IMR-90 (cell line): ENCODE measurements around the gene SDHAF1. TPM values are rescaled to one million over a fixed set of nuclear protein-coding genes. Genes with fewer than 3 reads are reported as not detected.

Experiments
- ATAC-seq: fragments of 200-7000 bp; cut with Tn5 transposase; 2 replicates; pipeline ENCODE4 v1.9.1; 2020; ENCODE audit warnings: low read depth, mild to moderate bottlenecking, moderate library complexity
- BruUV-seq: library from RNA; stranded (reverse); fragments of 400-500 nt; replicated peaks from 2 replicates; lab custom pipeline; 2021; lab: Mats Ljungman, UMichigan
- CTCF ChIA-PET: fragments of 300-600 bp; formaldehyde crosslinking; extraction: SDS; loops from one replicate; lab custom pipeline; 2021; ENCODE audit warnings: antibody characterized with exemption; lab: Yijun Ruan, JAX
- POLR2A ChIA-PET: fragments of 300-600 bp; sonication (Branson Sonifier 250); formaldehyde crosslinking; loops from one replicate; lab custom pipeline; 2022; ENCODE audit warnings: antibody characterized with exemption; ENCODE audit not compliant: unreplicated experiment; lab: Charles Lee
- DNase-seq: peaks from one replicate; pipeline ENCODE4 v3.0.0; 2013
- H2AFZ ChIP-seq: replicated peaks from 2 replicates; pipeline ENCODE3; 2013; ENCODE audit warnings: low read length, mild to moderate bottlenecking; ENCODE audit not compliant: poor library complexity
- H2AK5ac ChIP-seq: 2 replicates; pipeline ENCODE4 v1.6.1; 2013; ENCODE audit warnings: low read depth, low read length, inconsistent platforms
- H2AK9ac ChIP-seq: replicated peaks from 2 replicates; pipeline ENCODE3; 2013; ENCODE audit warnings: mild to moderate bottlenecking, low read depth, low read length, moderate library complexity; ENCODE audit not compliant: poor library complexity
- H2BK120ac ChIP-seq: 2 replicates; pipeline ENCODE4 v1.6.1; 2013; ENCODE audit warnings: low read depth, low read length, inconsistent platforms
- H2BK15ac ChIP-seq: 3 replicates; pipeline ENCODE4 v1.6.1; 2013; ENCODE audit warnings: low read depth, low read length, inconsistent platforms
- H2BK20ac ChIP-seq: 2 replicates; pipeline ENCODE4 v1.6.1; 2013; ENCODE audit warnings: low read depth, mild to moderate bottlenecking, inconsistent platforms, low read length, moderate library complexity
- H2BK5ac ChIP-seq: 2 replicates; pipeline ENCODE4 v1.6.1; 2013; ENCODE audit warnings: mild to moderate bottlenecking, low read depth, low read length, inconsistent platforms; ENCODE audit not compliant: poor library complexity, severe bottlenecking
- H3K14ac ChIP-seq: replicated peaks from 2 replicates; pipeline ENCODE4 v1.6.1; 2013; ENCODE audit warnings: low read depth, low read length, inconsistent platforms
- H3K18ac ChIP-seq: 2 replicates; pipeline ENCODE4 v1.6.1; 2013; ENCODE audit warnings: low read depth, low read length, control low read depth
- H3K23ac ChIP-seq: 2 replicates; pipeline ENCODE4 v1.6.1; 2013; ENCODE audit warnings: low read depth, low read length, inconsistent platforms
- H3K27ac ChIP-seq: 2 replicates; pipeline ENCODE4 v1.5.1; 2013; ENCODE audit warnings: mild to moderate bottlenecking, control low read depth, low read length; ENCODE audit not compliant: insufficient read depth
- H3K27me3 ChIP-seq: 2 replicates; pipeline ENCODE4 v1.6.1; 2013; ENCODE audit warnings: low read length; ENCODE audit not compliant: control insufficient read depth, insufficient read depth
- H3K36me3 ChIP-seq: 2 replicates; pipeline ENCODE4 v1.6.1; 2013; ENCODE audit warnings: low read length, mixed read lengths; ENCODE audit not compliant: control insufficient read depth, insufficient read depth
- H3K4ac ChIP-seq: 2 replicates; pipeline ENCODE4 v1.6.1; 2013; ENCODE audit warnings: low read depth, low read length, inconsistent platforms
- H3K4me1 ChIP-seq: 2 replicates; pipeline ENCODE4 v1.6.1; 2013; ENCODE audit warnings: low read length, mixed read lengths; ENCODE audit not compliant: control insufficient read depth, insufficient read depth
- H3K4me2 ChIP-seq: 2 replicates; pipeline ENCODE4 v1.6.1; 2013; ENCODE audit warnings: low read depth, mild to moderate bottlenecking, control low read depth, low read length, moderate library complexity
- H3K4me3 ChIP-seq: 2 replicates; pipeline ENCODE4 v1.5.1; 2013; ENCODE audit warnings: low read depth, mild to moderate bottlenecking, control low read depth, low read length, moderate library complexity; ENCODE audit not compliant: insufficient read depth
- H3K56ac ChIP-seq: 2 replicates; pipeline ENCODE4 v1.6.1; 2013; ENCODE audit warnings: low read length, inconsistent platforms; ENCODE audit not compliant: insufficient read depth; ENCODE audit errors: extremely low read depth
- H3K79me1 ChIP-seq, 2 experiments: 2 replicates each; pipeline ENCODE4 v1.6.1; 2013; ENCODE audit warnings: low read length in 2 of 2, inconsistent platforms in 1 of 2, low read depth in 1 of 2
- H3K9ac ChIP-seq: 2 replicates; pipeline ENCODE4 v1.6.1; 2013; ENCODE audit warnings: low read depth, low read length, control low read depth
- H3K9me1 ChIP-seq: 2 replicates; pipeline ENCODE4 v1.6.1; 2013; ENCODE audit warnings: low read length, inconsistent platforms; ENCODE audit not compliant: insufficient read depth
- H3K9me3 ChIP-seq: 2 replicates; pipeline ENCODE4 v1.6.1; 2013; ENCODE audit warnings: low read length; ENCODE audit not compliant: control insufficient read depth, insufficient read depth
- H4K20me1 ChIP-seq: 2 replicates; pipeline ENCODE4 v1.6.1; 2013; ENCODE audit warnings: low read length, inconsistent platforms; ENCODE audit not compliant: insufficient read depth
- H4K5ac ChIP-seq: 2 replicates; pipeline ENCODE4 v1.6.1; 2013; ENCODE audit warnings: mild to moderate bottlenecking, low read depth, low read length, control low read depth
- H4K8ac ChIP-seq, 2 experiments: 2 replicates each; pipeline ENCODE4 v1.6.1; 2013; ENCODE audit warnings: low read depth in 2 of 2, low read length in 2 of 2, control low read depth in 1 of 2, inconsistent platforms in 1 of 2
- H4K91ac ChIP-seq: 2 replicates; pipeline ENCODE4 v1.6.1; 2013; ENCODE audit warnings: low read depth, low read length, inconsistent platforms; ENCODE audit not compliant: insufficient read depth
- BHLHE40 ChIP-seq: fragments of 150-350 bp; IDR thresholded peaks from 2 replicates; pipeline ENCODE4 v1.6.1; 2016; ENCODE audit warnings: mild to moderate bottlenecking, low read depth, low read length
- CEBPB ChIP-seq: IDR thresholded peaks from 2 replicates; pipeline ENCODE4 v1.6.1; 2012; ENCODE audit warnings: low read depth, low read length, improper control_type of control experiment
- CHD1 ChIP-seq: IDR thresholded peaks from 2 replicates; pipeline ENCODE4 v1.6.1; 2012; ENCODE audit warnings: low read depth, low read length, improper control_type of control experiment
- FOS ChIP-seq: fragments of 150-350 bp; IDR thresholded peaks from 2 replicates; pipeline ENCODE4 v1.6.1; 2016; ENCODE audit warnings: low read depth, low read length
- MAFK ChIP-seq: IDR thresholded peaks from 2 replicates; pipeline ENCODE4 v1.6.1; 2012; ENCODE audit warnings: low read depth, low read length, improper control_type of control experiment
- MAZ ChIP-seq: IDR thresholded peaks from 2 replicates; pipeline ENCODE4 v1.6.1; 2012; ENCODE audit warnings: low read depth, mild to moderate bottlenecking, low read length, improper control_type of control experiment, moderate library complexity, borderline replicate concordance
- MXI1 ChIP-seq: IDR thresholded peaks from 2 replicates; pipeline ENCODE4 v1.6.1; 2012; ENCODE audit warnings: low read depth, mild to moderate bottlenecking, low read length, moderate library complexity, borderline replicate concordance
- NFE2L2 ChIP-seq: fragments of 150-350 bp; IDR thresholded peaks from 2 replicates; pipeline ENCODE4 v1.6.1; 2016; ENCODE audit warnings: low read depth, mild to moderate bottlenecking, low read length
- POLR2A ChIP-seq: IDR thresholded peaks from 2 replicates; pipeline ENCODE4 v1.6.1; 2012; ENCODE audit warnings: mild to moderate bottlenecking, low read depth, low read length
- RAD21 ChIP-seq: IDR thresholded peaks from 2 replicates; pipeline ENCODE4 v1.6.1; 2012; ENCODE audit warnings: low read length, improper control_type of control experiment
- RCOR1 ChIP-seq: IDR thresholded peaks from 2 replicates; pipeline ENCODE4 v1.6.1; 2012; ENCODE audit warnings: mild to moderate bottlenecking, low read length, improper control_type of control experiment; ENCODE audit not compliant: insufficient replicate concordance
- RFX5 ChIP-seq: IDR thresholded peaks from 2 replicates; pipeline ENCODE4 v1.8.0; 2012; ENCODE audit warnings: low read depth, mild to moderate bottlenecking, low read length, moderate library complexity
- SMC3 ChIP-seq: fragments of 150-350 bp; IDR thresholded peaks from 2 replicates; pipeline ENCODE4 v1.6.1; 2016; ENCODE audit warnings: low read depth, mild to moderate bottlenecking, antibody characterized with exemption, low read length, moderate library complexity
- WGBS, 2 experiments: methylation state at CpG; one replicate each; pipeline versions ENCODE4 v1.1.5 to v1.1.7; 2013; ENCODE audit warnings: missing lambda C conversion rate in 2 of 2; ENCODE audit not compliant: insufficient read length in 1 of 2; ENCODE audit errors: extremely low coverage in 2 of 2; 5-methylcytosine and 5-hydroxymethylcytosine counted together
- dilution Hi-C: fragments of 300-500 bp; cut with HindIII; formaldehyde crosslinking; loops from one replicate; pipeline ENCODE4 v1.14.3; 2018; ENCODE audit warnings: low sequenced_read_pairs; ENCODE audit not compliant: unreplicated experiment
- in situ Hi-C: fragments of 300-500 bp; cut with MboI; formaldehyde crosslinking; loops from 3 replicates; pipeline ENCODE4 v1.14.3; 2019; ENCODE audit warnings: low sequenced_read_pairs, inconsistent platforms, mixed read lengths
- intact Hi-C: fragments of 100-400 bp; cut with micrococcal nuclease; formaldehyde crosslinking; loops from 2 replicates; pipeline ENCODE4 v1.10.0; 2022
- polyA plus RNA-seq, 3 experiments: library from polyadenylated mRNA; depleted of rRNA; stranded (reverse); fragments of >200 nt; gene quantifications; 2 replicates each; pipeline ENCODE4 v1.2.3, GENCODE V29; 2012; ENCODE audit warnings: low replicate concordance in 1 of 3
- total RNA-seq: library from RNA; depleted of rRNA; stranded (reverse); fragments of >200 nt; gene quantifications from 2 replicates; pipeline ENCODE4 v1.2.3, GENCODE V29; 2012
- TF ChIP-seq, protein P1 (sequence below): fragments of 150-350 bp; IDR thresholded peaks from 2 replicates; pipeline ENCODE4 v1.6.1; 2016; ENCODE audit warnings: low read depth, mild to moderate bottlenecking, low read length, moderate library complexity, borderline replicate concordance
- TF ChIP-seq, protein P2 (sequence below): fragments of 150-350 bp; IDR thresholded peaks from 2 replicates; pipeline ENCODE4 v1.6.1; 2017; ENCODE audit warnings: mild to moderate bottlenecking, antibody characterized with exemption, low read length, low read depth
- TF ChIP-seq, protein P3 (sequence below): conservative IDR thresholded peaks from 2 replicates; pipeline ENCODE4 v1.5.1; 2012; ENCODE audit warnings: mild to moderate bottlenecking, low read depth, low read length, improper control_type of control experiment

Gene SDHAF1
- total and polyA plus RNA-seq, 2 of the 4 experiments (the other 2 are of a cell fraction) = 4.8 to 9.9 TPM

DNA sequence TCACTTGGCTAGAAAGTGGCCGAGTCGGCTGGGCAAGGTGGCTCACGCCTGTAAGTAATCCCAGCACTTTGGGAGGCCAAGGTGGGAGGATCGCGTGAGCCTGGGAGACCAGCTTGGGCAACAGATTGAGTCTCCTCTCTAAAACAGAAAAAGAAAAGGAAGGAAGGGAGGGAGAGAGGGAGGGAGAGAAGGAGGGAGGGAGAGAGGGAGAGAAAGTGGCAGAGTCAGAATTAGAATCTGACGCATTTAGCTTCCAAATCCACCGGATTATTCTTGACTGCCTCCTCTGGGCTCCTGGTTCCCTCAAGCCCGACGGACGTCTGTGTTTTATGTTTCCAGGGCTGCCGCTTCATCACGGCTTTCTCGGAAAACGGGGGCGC, 36.3 kb upstream of the SDHAF1 start:
- Histone ChIP-seq H3K4me3 (no peak overlapping the region), H3K27me3 (peaks cover 36% of the 10 kb centered on the region), H2AFZ (peak overlapping the region; percentile 65), H2BK5ac (no peak overlapping the region), H4K91ac (no peak overlapping the region), H3K79me1 (no peaks in the 10 kb centered on the region), H3K9ac (no peak overlapping the region), H3K4me2 (no peak overlapping the region), H3K36me3 (no peaks in the 10 kb centered on the region), H4K20me1 (no peaks in the 10 kb centered on the region), H2AK9ac (no peak overlapping the region), H4K5ac (no peak overlapping the region), H3K9me3 (peaks cover 2% of the 10 kb centered on the region), H3K27ac (no peak overlapping the region), H3K56ac (no peak overlapping the region), H3K18ac (no peak overlapping the region), H3K9me1 (no peaks in the 10 kb centered on the region), H3K4ac (no peak overlapping the region), H2AK5ac (no peak overlapping the region), H4K8ac (no peak overlapping the region), H3K14ac (no peak overlapping the region), H2BK20ac (no peak overlapping the region), H3K23ac (no peak overlapping the region), H2BK15ac (no peak overlapping the region), H3K4me1 (no peaks in the 10 kb centered on the region), H2BK120ac (no peak overlapping the region)
- in situ Hi-C loops (no loop called here), intact Hi-C loops (no loop called here), dilution Hi-C loops (no loop called here)
- no peak for DNase-seq
- CTCF ChIA-PET = interaction anchor here (1.6 kb wide), 1 partner anchor 11 kb away, joined by 3 read pairs; no protein-coding TSS in a partner anchor
- POLR2A ChIA-PET = no interaction called here
- no peak for ATAC-seq
- TF ChIP-seq CEBPB (no peak), MAFK (no peak), NFE2L2 (no peak), CHD1 (no peak), RCOR1 (no peak), MXI1 (no peak), SMC3 (no peak), POLR2A (no peak), RAD21 (no peak), BHLHE40 (no peak), RFX5 (no peak), MAZ (no peak), FOS (no peak)
- TF ChIP-seq, protein P1, sequence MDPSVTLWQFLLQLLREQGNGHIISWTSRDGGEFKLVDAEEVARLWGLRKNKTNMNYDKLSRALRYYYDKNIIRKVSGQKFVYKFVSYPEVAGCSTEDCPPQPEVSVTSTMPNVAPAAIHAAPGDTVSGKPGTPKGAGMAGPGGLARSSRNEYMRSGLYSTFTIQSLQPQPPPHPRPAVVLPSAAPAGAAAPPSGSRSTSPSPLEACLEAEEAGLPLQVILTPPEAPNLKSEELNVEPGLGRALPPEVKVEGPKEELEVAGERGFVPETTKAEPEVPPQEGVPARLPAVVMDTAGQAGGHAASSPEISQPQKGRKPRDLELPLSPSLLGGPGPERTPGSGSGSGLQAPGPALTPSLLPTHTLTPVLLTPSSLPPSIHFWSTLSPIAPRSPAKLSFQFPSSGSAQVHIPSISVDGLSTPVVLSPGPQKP = no peak
- TF ChIP-seq, protein P2, sequence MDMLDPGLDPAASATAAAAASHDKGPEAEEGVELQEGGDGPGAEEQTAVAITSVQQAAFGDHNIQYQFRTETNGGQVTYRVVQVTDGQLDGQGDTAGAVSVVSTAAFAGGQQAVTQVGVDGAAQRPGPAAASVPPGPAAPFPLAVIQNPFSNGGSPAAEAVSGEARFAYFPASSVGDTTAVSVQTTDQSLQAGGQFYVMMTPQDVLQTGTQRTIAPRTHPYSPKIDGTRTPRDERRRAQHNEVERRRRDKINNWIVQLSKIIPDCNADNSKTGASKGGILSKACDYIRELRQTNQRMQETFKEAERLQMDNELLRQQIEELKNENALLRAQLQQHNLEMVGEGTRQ = no peak
- TF ChIP-seq, protein P3, sequence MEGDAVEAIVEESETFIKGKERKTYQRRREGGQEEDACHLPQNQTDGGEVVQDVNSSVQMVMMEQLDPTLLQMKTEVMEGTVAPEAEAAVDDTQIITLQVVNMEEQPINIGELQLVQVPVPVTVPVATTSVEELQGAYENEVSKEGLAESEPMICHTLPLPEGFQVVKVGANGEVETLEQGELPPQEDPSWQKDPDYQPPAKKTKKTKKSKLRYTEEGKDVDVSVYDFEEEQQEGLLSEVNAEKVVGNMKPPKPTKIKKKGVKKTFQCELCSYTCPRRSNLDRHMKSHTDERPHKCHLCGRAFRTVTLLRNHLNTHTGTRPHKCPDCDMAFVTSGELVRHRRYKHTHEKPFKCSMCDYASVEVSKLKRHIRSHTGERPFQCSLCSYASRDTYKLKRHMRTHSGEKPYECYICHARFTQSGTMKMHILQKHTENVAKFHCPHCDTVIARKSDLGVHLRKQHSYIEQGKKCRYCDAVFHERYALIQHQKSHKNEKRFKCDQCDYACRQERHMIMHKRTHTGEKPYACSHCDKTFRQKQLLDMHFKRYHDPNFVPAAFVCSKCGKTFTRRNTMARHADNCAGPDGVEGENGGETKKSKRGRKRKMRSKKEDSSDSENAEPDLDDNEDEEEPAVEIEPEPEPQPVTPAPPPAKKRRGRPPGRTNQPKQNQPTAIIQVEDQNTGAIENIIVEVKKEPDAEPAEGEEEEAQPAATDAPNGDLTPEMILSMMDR = no peak
- no TSS peak for BruUV-seq
- 33% methylated on average over 12 of the region's 15 CpGs; no CpG with 5 or more reads in 1 of the 2 experiments for WGBS, 2 experiments
